GM12891 (cell line): ENCODE results near the gene KRT6A.

Source experiments
- DNase-seq: peaks from one replicate; pipeline ENCODE4 v3.0.0; 2011; ENCODE audit warnings: low spot score; ENCODE audit not compliant: insufficient read length
- FAIRE-seq: peaks from 2 replicates; lab custom pipeline; 2011; peaks lifted over from hg19 to GRCh38; lab: Jason Lieb, UNC
- PAX5 ChIP-seq: IDR thresholded peaks from 2 replicates; pipeline ENCODE4 v1.6.1; 2011; ENCODE audit warnings: low read length, moderate library complexity, mild to moderate bottlenecking; ENCODE audit not compliant: insufficient read depth, severe bottlenecking
- POLR2A ChIP-seq: IDR thresholded peaks from 2 replicates; pipeline ENCODE4 v1.6.1; 2011; ENCODE audit warnings: low read depth, low read length, control low read depth
- POLR2AphosphoS5 ChIP-seq: IDR thresholded peaks from 2 replicates; pipeline ENCODE4 v1.6.1; 2011; ENCODE audit warnings: low read depth, low read length, control low read depth
- POU2F2 ChIP-seq: IDR thresholded peaks from 2 replicates; pipeline ENCODE4 v1.6.1; 2011; ENCODE audit warnings: low read depth, mild to moderate bottlenecking, control low read depth, low read length, moderate library complexity
- SPI1 ChIP-seq: IDR thresholded peaks from 2 replicates; pipeline ENCODE4 v1.6.1; 2011; ENCODE audit warnings: low read depth, low read length, control low read depth
- TAF1 ChIP-seq: IDR thresholded peaks from 2 replicates; pipeline ENCODE4 v1.6.1; 2011; ENCODE audit warnings: low read depth, low read length, control low read depth

The KRT6A gene

DNA sequence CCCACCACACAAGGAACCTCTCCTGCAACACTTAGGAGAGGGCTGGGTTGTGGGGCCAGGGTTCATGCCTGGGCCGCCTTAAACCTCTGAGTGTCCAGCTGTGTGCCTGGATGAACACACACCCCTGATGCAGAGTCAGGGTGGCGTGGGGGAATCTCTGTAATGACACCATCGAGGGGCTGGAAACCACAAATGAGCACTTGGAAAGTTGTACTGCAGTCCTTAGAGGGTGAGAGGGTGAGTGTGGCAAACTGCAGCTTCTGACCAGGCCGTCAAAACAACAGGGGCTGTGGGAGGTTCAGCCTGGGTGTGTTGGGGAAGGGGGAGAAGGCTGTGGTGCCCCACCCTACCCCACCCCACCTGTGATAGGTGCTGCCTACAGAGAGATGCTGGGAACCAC is 39.6 kb upstream of the KRT6A start:
- TF ChIP-seq POLR2A (no peak), POU2F2 (no peak), TAF1 (no peak), POLR2AphosphoS5 (no peak), SPI1 (no peak), PAX5 (no peak)
- DNase-seq (no peak), FAIRE-seq (no peak)

GRCh38 chr12:52531566-52532300 is 38.7 kb upstream of the KRT6A start:
- TF ChIP-seq POLR2AphosphoS5, result no peak
- no peak for TF ChIP-seq POLR2A
- TF ChIP-seq SPI1, result no peak
- no peak for FAIRE-seq
- DNase-seq, result no peak

GRCh38 chr12:52530905-52531304 is 37.8 kb upstream of the KRT6A start:
- FAIRE-seq (no peak), DNase-seq (no peak)
- no peak for TF ChIP-seq SPI1

- DNase-seq, result no peak
- TF ChIP-seq POU2F2 (no peak), POLR2A (no peak), TAF1 (no peak), SPI1 (no peak), PAX5 (no peak), POLR2AphosphoS5 (no peak)
- no peak for FAIRE-seq
These were observed 37.3 kb upstream of the KRT6A start for GRCh38 chr12:52530366-52530765.

DNA sequence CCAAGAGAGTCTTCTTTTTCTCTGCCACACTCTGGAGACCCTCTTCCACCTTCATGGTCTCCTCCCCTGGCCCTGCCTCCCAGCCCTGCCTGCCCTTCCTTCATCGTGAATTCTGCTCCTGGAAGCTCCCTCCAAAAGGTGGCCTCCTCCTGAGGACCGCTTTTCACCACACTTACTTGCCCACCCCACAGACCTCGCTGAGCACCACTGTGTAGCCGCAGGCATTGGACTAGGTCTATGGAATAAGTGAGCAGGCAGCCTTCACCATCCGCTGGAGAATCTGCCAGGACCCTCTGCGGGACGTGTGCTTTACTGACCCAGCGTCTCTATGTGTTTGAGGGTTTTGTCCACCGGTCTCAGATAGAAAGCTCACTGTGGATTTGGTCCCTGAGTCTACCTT is 36.8 kb upstream of the KRT6A start:
- no peak for TF ChIP-seq POU2F2
- TF ChIP-seq TAF1, result no peak
- no peak for TF ChIP-seq PAX5
- no peak for TF ChIP-seq POLR2A
- no peak for TF ChIP-seq SPI1
- TF ChIP-seq POLR2AphosphoS5, result no peak
- DNase-seq (no peak), FAIRE-seq (no peak)

- no peak for DNase-seq
- TF ChIP-seq SPI1 (no peak), PAX5 (no peak), POU2F2 (no peak), POLR2A (no peak), POLR2AphosphoS5 (no peak), TAF1 (no peak)
- FAIRE-seq, result no peak
These were observed 36.4 kb upstream of the KRT6A start for GRCh38 chr12:52529417-52529816.

DNA sequence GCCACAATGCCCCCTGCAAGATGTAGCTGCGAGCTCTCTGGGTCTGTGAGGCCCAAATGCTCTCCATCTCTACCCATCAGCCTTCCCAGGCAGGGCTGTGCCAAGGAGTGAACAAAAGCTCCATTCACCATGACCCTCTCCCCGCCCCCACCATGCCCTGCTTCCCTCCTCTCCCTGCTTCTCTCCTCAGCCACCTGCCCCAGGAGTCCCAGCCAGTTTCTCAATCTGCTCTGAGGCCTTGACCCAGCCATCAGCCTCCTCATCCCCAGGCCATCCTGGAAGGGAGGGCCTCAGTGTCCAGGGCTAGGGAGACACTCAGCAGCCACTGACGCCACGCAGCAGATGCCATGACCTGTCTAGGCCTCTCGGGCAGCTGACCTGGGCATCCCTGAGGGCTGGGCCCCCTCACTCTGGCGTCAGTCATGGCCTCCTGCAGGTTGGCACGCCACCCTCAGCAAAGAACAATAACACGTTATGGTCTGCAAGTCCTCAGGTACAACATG is 35.6 kb upstream of the KRT6A start:
- DNase-seq (no peak), FAIRE-seq (no peak)
- no peak for TF ChIP-seq TAF1
- no peak for TF ChIP-seq PAX5
- TF ChIP-seq POLR2AphosphoS5, result no peak
- TF ChIP-seq POLR2A, result no peak
- no peak for TF ChIP-seq SPI1
- TF ChIP-seq POU2F2, result no peak

DNA sequence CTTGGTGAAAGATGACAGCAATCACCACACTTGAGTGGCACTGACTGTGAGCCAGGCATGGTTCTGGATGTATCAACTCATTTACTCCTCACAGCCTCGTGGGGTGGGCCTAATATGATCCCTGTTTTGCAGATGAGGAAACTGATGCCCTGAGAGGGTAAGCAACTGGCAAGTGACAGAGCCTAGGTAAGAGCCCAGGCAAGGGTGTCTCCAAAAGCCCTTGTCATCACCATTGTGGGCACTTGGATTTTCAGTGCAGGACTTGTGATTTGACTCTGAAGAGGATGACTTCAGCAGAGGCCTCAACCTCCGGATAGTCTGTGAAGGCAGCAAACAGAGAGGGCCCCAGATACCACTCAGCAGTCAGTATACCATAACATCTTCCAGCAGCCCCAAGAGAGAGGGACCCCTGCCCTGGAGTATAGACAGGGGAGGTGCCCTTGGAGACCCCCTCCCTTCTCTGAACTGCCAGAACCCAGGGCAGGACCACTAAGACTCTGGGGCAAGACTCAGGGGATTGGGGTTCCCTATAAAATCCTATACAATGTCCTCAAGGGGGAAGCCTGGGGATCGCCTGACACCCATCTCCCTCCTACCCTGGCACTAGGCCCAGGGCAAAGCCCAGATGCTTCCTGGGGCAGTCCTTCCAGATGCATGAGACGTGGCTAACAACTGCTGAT is 34.2 kb upstream of the KRT6A start:
- TF ChIP-seq POLR2A (no peak), PAX5 (no peak), POLR2AphosphoS5 (no peak), TAF1 (no peak), SPI1 (no peak), POU2F2 (no peak)
- no peak for DNase-seq
- no peak for FAIRE-seq

DNA sequence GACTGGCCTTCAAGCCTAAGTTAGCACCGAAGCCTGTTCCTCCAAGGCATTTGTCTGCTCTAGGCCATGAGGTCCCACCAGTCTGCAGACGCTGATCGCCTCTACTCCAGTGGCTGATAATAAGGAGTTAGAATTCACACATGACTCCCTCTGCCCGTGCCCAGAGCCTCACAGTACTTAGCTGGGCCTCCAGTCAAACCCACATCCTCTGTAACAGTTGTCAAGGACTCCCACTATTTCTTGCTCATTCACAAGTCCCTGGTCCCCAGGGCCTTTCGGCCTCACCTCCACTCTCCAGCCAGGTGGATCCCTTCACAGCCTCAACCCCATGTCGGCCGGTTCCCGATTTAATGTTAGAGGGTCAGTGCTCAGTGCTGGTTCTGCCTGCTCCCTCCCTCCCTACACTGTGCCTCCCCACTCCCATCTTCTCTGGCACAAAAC is 33.5 kb upstream of the KRT6A start:
- TF ChIP-seq POLR2A (no peak), SPI1 (no peak), POU2F2 (no peak), PAX5 (no peak), TAF1 (no peak), POLR2AphosphoS5 (no peak)
- FAIRE-seq (no peak), DNase-seq (no peak)
